HG02973 (cell line): ENCODE measurements around the gene TNFAIP3.

Experiments
- ATAC-seq: cut with Tn5 transposase; IDR thresholded peaks from one replicate; pipeline ENCODE4 v1.9.1; 2021; ENCODE audit warnings: moderate library complexity; ENCODE audit not compliant: unreplicated experiment

TNFAIP3 gene

GRCh38 chr6:137917551-137918325 lies 50.7 kb downstream of the TNFAIP3 start:
- no peak for ATAC-seq

- no peak for ATAC-seq
Measured at GRCh38 chr6:137919502-137919823, 52.4 kb downstream of the TNFAIP3 start.

- ATAC-seq, result no peak
Measured at GRCh38 chr6:137919837-137920730, 53.0 kb downstream of the TNFAIP3 start.

- peak; percentile 49 for ATAC-seq
Measured at GRCh38 chr6:137921823-137922222, 54.8 kb downstream of the TNFAIP3 start.

GRCh38 chr6:137923866-137924653 lies 57.0 kb downstream of the TNFAIP3 start:
- ATAC-seq, result no peak

GRCh38 chr6:137925141-137925698 lies 58.2 kb downstream of the TNFAIP3 start:
- ATAC-seq, result no peak

- no peak for ATAC-seq
Measured at GRCh38 chr6:137926207-137926731, 59.2 kb downstream of the TNFAIP3 start.

GRCh38 chr6:137926985-137927384 lies 59.9 kb downstream of the TNFAIP3 start:
- ATAC-seq, result no peak

- ATAC-seq, result peak; percentile 81
Measured at GRCh38 chr6:137927777-137928218, 60.7 kb downstream of the TNFAIP3 start.

- ATAC-seq, result peak; percentile 21
Measured at GRCh38 chr6:137928286-137928685, 61.2 kb downstream of the TNFAIP3 start.

GRCh38 chr6:137931849-137932465 lies 64.9 kb downstream of the TNFAIP3 start:
- ATAC-seq, result no peak
